Endothelial cell of umbilical vein (primary cell): ENCODE results near the gene PBX2.

Experiments
- EZH2 ChIP-seq: IDR thresholded peaks from 2 replicates; pipeline ENCODE4 v1.6.1; 2012; ENCODE audit warnings: borderline replicate concordance, low read depth, mild to moderate bottlenecking, moderate library complexity, low read length, inconsistent platforms; ENCODE audit not compliant: severe bottlenecking
- JUN ChIP-seq: IDR thresholded peaks from 2 replicates; pipeline ENCODE4 v1.6.1; 2011; ENCODE audit warnings: borderline replicate concordance, low read depth; ENCODE audit not compliant: insufficient read length, insufficient read depth
- MAX ChIP-seq: IDR thresholded peaks from 2 replicates; pipeline ENCODE4 v1.6.1; 2011; ENCODE audit not compliant: insufficient read depth, insufficient read length
- POLR2A ChIP-seq: IDR thresholded peaks from 2 replicates; pipeline ENCODE4 v1.6.1; 2012; ENCODE audit warnings: low read depth, mild to moderate bottlenecking, control low read depth, low read length
- TF ChIP-seq, protein P1 (sequence below), 2 donors: IDR thresholded peaks; 1 replicate in 1 of 2; 2 replicates in 1 of 2; pipeline ENCODE4 v1.5.1; 2011; ENCODE audit warnings: low read length in 2 of 2, mild to moderate bottlenecking in 2 of 2, moderate library complexity in 2 of 2, control low read depth in 1 of 2, inconsistent platforms in 1 of 2, low read depth in 1 of 2; ENCODE audit not compliant: insufficient read depth in 1 of 2; ENCODE audit errors: extremely low read depth in 1 of 2

DNA sequence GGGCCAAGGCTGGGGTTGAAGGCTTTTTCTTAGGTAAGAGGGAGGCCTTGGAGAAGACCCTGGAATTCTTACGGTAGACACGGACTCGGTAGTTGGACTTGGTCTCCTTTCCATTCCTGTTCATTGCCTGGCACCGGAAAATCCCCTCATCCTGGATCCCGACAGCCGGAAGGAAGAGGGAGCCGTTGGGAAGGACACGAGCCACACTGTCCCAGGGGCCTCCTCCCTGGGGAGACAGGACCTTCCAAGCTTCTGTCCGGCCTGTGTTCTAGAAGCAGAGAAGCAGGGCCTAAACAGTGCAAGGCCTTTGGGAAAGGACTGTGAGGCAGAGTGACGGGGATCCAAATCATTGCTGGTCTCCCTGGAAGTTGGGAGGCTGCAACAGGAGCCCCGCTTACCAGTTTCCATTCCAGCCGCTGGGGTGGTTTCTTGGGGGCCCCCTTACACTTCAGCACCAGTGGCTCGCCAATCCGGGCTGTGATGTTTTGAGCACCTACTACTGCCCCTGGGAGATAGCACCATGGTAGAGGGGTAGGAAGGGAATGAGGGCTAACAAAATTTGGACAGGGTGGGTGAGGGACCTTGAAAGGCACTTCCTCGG, 6.4 kb downstream of the PBX2 start:
- TF ChIP-seq POLR2A: no peak
- TF ChIP-seq, protein P1, sequence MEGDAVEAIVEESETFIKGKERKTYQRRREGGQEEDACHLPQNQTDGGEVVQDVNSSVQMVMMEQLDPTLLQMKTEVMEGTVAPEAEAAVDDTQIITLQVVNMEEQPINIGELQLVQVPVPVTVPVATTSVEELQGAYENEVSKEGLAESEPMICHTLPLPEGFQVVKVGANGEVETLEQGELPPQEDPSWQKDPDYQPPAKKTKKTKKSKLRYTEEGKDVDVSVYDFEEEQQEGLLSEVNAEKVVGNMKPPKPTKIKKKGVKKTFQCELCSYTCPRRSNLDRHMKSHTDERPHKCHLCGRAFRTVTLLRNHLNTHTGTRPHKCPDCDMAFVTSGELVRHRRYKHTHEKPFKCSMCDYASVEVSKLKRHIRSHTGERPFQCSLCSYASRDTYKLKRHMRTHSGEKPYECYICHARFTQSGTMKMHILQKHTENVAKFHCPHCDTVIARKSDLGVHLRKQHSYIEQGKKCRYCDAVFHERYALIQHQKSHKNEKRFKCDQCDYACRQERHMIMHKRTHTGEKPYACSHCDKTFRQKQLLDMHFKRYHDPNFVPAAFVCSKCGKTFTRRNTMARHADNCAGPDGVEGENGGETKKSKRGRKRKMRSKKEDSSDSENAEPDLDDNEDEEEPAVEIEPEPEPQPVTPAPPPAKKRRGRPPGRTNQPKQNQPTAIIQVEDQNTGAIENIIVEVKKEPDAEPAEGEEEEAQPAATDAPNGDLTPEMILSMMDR (IDR thresholded peaks at IDR 0.05; ENCODE audit: extremely low read depth in 1 of 2, insufficient read depth in 1 of 2, low read depth in 1 of 2, low read length in 2 of 2): no peak
- no peak for TF ChIP-seq EZH2
- TF ChIP-seq MAX: no peak
- TF ChIP-seq JUN: no peak
